DMS153 treated with DMSO at 0.1 percent for 48 hours (cell line): ENCODE measurements around the gene CHTF8.

Source experiments
- DNase-seq: peaks from one replicate; lab custom pipeline; 2025; ENCODE audit not compliant: unreplicated experiment; lab: John Stamatoyannopoulos, UW

Gene CHTF8

DNA sequence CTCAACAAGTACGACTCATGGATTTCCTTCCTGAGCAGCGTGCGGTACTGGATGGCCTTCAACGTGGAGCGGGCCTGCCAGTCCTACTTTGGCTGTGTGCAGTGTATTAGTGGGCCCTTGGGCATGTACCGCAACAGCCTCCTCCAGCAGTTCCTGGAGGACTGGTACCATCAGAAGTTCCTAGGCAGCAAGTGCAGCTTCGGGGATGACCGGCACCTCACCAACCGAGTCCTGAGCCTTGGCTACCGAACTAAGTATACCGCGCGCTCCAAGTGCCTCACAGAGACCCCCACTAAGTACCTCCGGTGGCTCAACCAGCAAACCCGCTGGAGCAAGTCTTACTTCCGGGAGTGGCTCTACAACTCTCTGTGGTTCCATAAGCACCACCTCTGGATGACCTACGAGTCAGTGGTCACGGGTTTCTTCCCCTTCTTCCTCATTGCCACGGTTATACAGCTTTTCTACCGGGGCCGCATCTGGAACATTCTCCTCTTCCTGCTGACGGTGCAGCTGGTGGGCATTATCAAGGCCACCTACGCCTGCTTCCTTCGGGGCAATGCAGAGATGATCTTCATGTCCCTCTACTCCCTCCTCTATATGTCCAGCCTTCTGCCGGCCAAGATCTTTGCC is 17.9 kb downstream of the CHTF8 start:
- no peak for DNase-seq

DNA sequence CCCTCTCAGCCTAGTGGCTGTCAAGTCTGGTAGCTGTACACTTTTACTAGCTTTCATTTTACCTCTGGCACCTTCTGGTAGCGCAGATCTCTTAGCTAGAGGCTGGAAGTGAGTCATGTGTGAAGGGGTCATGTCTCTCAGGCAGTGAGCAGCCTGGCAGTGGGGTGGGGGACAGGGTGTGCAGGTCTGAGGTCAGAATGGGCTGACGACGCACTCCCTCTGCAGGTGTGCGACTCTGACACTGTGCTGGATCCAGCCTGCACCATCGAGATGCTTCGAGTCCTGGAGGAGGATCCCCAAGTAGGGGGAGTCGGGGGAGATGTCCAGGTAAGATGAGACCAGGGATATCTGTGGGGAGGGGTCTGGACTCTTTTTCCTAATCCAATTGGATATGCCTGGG is 19.2 kb downstream of the CHTF8 start:
- DNase-seq: no peak

DNA sequence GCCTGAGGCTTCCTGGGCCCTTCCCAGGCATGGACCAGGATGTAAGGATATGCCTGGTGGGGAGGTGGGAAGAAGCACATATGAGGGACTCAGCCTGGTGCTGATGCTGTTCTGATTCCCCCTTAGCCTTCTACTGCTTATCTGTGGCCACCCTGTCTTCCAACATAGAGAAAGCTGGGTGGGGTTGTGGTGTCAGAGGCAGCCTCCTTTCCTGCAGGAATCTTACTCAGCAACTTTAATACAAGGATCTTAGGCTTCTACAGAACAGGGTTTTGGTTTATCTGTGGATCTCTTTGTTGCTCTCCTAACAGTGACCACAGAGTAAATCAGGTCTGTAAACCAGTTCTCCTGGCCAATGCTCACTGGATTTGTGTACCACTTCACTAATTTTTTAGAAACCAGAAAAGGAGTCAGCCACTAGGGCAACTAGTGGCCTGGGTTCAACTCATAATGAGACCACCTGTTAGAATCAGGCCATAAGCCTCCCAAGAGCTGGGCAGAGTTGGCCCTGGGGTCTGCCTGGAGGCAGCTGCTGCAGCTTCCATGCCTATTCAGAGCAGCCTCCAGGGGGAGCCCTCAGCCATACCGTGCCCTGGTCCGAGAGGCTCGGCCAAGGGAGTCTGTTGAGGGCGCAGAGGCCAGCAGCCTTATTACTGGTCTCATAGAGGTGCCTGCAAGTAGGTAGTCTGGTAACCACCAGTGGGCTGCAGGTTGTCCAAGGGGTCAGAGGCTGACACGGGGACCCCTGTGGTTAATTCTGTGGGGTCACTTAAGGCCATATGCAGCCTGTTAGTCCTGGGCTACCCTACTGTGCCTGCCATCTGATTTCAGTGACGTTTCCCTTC is 19.9 kb downstream of the CHTF8 start:
- no peak for DNase-seq

DNA sequence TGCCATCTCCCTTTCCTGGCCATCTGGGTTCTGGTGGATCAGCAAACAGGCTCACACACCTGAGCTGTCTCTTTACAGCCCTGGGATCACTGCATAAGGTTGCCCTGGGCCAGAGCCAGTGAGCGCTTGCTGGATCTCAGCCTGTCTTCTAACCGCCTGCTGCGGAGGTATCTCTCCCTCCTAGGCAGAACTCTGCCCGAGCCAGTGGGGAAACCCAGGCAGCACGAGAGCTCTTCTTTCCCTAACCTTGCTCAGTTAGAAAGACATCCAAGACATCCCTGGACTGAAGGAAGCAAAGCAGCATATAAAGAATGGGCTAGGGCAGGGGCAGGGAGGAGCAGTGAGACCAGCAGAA is 20.5 kb downstream of the CHTF8 start:
- DNase-seq: no peak

DNA sequence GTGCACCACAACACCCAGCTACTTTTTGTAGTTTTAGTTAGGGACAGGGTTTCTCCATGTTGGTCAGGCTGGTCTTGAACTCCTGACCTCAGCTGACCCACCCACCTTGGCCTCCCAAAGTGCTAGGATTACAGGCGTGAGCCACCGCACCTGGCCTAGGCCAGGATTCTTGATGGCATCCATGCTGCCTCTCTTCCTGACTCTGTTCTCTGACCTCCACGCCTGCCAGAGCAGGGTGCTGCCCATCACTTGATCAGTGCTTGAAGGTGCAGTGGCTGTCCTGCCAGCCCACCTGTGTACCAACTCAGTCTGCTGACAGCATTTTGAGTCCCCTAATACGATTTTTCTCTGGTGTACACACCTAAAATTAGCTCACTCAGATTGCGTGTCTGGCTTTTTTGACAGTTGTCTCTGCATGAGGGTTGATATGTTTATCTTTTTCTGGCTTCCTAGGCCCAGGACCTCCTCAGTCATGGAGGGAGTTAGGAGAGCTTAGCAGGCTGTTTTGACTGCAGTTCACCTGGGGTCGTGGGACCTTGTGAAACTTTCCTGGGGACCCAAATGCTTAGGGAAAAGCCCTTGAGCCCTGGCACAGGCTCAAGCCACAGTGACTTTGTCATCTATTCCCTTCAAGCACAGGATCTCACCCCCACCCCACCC is 21.0 kb downstream of the CHTF8 start:
- no peak for DNase-seq

DNA sequence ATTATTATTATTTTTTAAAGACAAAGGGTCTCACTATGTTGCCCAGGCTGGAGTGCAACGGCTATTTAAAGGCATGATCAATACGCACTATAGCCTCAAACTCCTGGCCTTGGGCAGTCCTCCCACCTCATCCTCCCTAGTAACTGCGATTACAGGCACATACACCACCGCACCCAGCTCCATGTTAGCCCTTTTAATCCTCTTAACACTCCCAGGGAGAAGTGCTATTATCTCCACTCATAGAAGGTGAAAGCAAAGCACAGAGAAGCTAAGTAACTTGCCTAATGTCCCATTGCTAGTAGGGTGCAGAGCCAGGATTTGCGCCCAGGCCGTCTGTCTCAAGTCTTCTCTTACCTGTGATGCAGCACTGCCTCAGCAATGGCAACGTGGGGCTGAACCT is 22.0 kb downstream of the CHTF8 start:
- DNase-seq: no peak

DNA sequence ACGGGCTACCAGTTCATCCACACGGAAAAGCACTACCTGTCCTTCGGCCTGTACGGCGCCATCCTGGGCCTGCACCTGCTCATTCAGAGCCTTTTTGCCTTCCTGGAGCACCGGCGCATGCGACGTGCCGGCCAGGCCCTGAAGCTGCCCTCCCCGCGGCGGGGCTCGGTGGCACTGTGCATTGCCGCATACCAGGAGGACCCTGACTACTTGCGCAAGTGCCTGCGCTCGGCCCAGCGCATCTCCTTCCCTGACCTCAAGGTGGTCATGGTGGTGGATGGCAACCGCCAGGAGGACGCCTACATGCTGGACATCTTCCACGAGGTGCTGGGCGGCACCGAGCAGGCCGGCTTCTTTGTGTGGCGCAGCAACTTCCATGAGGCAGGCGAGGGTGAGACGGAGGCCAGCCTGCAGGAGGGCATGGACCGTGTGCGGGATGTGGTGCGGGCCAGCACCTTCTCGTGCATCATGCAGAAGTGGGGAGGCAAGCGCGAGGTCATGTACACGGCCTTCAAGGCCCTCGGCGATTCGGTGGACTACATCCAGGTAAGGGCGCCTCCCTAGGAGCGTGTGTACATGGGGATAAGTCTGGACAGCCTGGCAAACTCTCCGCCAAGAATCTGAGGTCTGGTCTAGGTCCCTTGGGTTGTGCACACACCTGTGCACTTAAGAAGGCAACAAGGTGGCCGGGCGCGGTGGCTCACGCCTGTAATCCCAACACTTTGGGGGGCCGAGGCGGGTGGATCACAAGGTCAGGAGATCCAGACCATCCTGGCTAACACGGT is 22.7 kb downstream of the CHTF8 start:
- DNase-seq: no peak

DNA sequence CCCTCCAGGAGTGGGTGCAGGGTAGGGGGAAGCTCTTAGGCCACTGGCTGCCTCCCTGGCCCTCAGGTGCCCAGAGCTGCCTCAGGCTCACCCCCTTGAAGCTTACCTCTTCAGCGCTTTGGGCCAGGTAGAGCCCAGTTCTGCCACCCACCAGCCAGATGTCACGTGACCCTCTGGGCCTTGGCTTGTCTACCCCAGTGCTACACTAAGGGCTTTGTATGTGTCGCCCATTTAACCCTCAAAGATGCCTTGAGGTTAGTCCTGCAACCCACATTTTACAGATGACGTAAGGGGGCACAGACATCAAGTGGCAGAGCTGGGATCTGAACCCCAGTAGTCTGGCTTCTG is 23.5 kb downstream of the CHTF8 start:
- DNase-seq: no peak

DNA sequence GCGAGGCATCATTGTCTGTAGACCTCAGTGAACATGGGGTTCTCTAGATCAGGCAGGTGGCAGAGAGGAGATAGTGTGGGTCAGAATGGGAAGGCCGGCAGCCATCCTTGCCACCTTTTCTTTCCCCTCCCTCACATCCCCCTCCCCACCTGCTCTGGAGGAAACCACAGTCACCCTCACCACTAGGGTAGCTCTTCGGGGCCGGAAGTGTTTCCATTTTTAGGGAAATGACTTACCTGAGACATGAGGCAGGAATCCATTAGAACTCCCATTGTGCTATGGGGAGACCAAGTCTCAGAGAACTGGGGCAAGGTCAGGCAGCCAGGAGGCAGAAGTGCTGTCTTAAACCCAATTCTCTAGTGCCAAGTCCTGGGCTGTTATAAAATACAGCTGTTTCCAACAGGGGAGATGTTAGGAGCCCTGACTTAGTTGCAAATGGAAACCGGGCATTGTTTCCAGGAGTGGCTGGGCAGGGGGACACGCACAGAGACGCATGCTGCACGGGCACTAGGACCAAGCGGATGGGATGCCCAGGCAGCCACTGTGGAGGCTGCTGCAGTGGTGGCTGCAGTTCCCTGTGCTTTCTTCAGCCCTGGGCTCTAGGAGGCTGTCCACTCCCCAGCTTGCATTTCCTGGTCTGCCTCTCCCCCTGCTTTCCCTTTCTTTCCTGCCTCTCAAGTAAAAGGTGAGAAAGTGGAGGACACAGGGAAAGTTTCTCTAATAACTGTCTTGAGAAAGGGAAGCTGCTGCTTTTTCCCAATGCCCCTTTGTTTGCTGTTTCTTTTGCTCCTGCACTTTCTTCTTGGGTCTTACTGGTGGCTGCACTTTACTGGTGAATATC is 24.1 kb downstream of the CHTF8 start:
- DNase-seq: no peak

DNA sequence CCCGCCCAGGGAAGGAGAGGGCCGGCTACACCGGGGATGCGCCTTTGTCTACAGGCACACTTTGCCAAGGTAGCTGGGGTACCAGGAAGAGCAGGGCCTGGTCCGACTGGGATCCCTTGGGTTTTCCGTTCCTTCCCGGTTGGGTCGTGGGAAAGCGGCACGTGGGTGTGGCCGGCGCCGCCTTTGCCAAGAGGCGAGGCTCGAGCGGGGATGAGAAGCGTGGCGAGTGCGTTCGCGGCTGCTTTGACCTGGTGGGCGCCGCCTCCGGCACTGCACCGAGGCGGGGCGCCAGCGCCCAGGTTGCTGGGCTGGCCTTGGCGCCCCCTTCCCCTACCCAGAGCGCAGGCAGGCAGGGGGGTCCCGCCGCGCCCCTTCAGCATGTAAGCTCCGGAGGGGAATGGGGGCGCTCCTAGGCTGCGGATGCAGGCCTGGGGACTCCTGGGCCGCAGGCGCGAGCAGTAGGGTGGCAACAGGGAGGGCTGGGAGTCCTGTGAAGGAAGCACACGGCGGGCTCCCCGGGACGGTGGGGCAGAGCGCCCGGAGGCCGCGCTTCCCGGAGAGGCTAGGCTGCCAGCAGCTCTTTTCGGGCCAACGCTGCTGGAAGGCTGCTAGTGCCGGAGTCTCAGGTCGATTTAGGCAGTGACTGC is 24.9 kb downstream of the CHTF8 start:
- DNase-seq: no peak

DNA sequence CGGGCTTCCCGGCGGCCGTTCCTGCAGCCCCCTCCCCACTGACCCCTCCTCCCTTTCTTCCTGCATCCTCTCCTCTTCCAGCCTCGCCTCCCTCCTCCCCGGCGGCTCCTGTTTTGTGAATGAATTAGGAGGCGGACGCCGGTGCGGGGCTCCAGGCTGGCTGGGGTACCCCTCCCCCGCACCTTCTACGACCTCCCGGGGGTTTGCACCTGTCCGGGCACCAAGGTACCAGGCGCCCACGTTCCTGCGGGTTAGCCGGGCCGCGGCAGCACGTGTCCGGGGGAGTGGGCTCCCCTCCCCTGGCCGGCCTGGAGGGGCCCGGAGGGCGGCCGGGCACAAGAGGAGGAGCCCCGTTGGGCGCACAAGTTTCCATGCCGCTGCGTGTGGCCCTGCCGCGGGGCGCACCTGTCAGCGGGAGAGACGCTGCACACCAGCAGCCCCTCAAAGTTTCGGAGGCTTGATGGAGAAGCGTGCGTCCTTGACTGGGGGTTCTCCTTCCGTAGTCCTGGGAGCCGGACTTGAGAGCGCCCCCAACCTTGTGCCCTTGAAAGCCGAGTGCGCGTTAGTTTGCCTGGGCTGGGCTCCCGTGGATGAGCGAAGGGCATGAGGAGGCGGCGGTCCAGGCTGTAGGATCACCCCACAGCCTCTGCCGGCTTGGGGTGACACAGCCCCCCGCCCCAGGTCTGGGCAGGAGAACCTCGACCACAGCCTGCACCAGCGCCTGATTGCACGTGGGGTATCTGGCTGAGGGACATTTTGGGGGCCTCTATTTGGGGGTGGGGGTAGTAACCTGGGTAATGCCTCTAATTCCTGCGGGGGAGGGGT is 25.7 kb downstream of the CHTF8 start:
- DNase-seq: no peak

DNA sequence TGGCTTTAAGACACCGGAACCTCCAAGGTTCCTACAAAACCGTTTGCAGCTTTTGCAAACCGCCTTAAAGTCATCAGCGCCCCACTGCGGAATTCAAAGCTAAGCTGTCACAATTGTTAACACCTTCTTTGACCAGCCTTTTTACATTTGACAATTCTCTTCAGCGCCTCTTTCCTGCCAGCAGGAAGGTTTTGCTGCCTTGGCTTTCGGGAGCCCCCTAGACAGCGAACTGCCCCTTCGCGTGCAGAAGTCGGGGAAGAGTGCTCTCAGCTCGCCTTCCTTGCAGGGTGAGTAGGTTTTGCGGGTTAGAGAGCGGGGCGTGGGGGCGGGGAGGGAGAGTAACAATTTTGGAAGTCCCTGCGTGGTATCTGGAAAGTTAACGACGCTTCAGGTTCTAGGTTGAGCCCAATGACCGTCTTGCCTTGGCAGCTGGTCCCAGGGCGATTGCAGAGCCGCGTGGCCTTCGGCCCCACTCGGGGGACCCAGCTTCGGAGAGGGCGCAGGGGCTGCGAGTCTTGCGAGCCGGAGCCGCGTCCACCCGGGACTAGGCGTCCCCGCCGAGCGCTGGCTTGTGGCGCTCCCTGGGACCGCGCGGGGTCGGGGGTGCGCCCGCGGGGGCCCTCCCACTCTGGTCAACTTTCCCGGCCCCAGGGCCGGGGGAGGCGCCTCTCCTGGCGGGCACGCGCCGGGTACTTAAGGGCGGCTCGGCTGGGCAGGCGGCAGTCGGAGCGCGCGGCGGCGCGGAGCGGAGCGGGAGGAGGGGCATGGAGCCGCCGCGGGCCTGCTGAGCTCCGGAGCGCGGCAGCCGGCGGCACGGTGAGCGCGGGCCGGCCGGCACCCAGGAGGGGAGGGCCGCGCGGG is 26.7 kb downstream of the CHTF8 start, which contains the start of gene HAS3:
TSS of gene HAS3 (plus strand) at position 153 of the 861 bp plus-strand sequence. CDS start 3,743 bp downstream, outside the sequence.
- DNase-seq: peak; percentile 34

DNA sequence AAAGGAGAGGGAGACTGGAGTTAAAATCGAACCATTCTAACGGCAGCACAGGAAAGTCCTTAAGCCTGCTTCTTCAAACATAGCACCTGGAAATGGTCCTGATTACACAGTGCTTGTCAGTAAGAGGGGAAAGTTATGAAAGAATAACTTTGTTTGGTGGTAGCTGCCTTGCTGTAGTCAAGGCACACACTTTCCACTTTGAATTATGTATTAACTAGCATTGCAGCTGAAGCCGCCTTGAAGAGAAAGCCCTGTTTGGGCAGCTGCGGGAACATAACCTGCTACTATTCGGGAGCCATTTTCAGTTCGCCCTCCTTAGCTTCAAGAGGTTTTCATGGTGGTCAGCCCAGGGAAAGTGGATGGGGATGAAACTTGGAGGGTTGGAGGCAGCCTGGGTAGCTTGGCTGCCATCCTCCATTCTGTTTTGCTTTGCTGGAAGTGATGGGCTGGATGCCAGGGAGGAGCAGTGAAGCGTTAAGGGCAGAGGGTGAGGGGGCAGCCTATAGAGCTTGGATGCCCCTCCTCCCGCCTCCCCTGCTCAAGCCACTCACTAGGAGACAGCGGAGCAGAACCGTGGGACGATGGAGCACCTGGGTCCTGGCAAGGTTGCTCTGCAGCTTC is 32.2 kb downstream of the CHTF8 start:
- DNase-seq: no peak

DNA sequence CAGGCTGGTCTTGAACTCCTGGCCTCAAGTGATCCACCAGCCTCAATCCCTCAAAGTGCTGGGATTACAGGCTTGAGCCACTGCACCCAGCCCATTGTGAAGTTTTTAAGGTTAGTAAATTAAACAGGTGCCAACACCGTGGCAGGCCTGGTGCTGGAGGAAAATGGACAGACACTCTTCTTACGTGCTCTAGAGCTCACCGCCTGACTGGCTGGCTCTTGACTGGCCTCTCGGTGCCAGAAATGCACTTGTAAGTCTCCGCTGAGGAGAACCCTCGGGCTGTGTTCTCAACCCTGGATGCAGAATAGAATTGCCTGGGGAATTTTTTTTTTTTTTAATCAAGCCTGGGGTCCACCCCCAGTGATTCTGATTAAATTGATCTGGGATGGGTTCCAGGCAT is 37.2 kb downstream of the CHTF8 start:
- DNase-seq: no peak

DNA sequence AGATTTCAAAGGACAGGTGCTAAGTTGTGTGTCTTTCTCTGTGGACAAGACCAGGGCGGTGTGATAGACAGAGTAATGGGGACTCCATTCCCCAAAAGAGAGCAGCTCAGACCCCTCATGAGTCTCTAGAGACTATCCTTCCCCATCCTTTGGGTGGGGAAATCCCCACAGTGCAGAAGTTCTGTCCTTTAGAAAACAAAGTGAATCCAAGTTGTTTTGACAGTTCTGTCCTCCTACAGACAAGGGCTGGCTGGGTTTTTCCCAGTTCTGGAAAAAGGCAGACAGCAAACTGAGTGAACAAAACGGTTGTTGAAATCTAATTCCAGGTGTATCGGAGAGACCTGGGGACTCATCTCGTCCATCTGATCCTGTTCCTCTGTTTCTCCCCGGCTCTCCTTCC is 37.9 kb downstream of the CHTF8 start:
- DNase-seq: no peak

DNA sequence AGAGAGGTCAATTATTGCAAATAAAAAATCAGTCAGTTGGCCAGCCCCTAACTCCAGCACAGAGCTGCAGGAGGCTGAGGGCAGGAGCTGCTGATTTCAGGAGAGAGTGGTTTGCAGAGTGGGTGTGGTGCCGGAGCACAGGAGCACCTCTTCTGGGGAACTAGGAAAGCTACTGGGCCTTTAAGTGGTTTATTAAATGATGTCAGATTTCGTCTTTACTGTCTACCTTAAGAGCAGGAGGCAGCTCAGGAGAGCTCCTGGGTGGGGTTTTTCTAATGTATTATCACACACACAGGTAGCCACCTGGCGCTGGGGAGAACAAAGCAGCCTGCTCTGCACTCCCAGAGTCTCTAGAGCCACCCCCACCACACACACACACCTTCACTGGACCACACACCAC is 38.4 kb downstream of the CHTF8 start:
- DNase-seq: peak; percentile 77

DNA sequence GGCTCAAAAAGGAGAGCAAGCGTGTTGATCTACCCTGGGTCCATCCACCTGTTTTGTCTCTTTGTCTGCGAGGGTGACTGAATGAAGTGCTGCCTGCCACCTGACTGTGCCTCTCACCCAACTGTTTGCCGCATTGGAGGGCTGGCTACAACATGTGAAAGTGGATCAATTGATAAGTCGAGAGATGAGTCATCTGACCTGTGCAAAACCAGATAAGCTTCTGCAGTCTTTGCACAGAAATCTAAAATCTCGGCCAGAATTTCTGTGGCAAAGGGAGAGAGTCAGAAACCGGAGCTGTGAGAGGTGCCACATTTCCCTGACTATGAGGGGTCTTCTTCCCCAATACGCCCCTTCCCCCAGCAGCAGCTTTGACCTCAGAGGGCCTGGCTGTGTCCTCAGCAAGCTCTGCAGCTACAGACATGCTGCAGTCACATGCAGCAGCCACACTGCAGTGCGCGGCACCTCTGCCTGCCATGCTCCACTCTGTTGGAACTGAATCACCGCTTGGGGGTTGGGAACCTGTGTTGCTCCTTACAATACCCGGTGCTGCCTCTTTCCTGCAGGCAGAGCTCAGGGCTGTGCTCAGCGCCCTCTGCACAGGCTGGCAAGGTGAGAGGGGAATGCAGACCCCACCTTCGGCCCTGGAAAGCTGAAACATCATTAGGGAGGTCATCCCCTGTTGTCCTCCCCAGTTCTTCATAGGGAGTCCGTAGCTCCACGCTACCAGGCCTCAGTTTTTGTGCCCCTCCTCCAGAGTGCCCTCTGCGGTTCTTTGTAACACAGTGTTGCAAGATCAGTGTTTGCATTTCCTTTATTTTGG is 43.1 kb downstream of the CHTF8 start:
- DNase-seq: peak; percentile 67
